HFFc6 (cell line): ENCODE results near the gene ANKH. TPM values are rescaled to one million over a fixed set of nuclear protein-coding genes. Genes with fewer than 3 reads are reported as not detected.

Experiments used
- DNase-seq: peaks from one replicate; pipeline ENCODE4 v3.0.0-alpha.2; 2018
- H3K27ac Mint-ChIP-seq: 2 replicates; pipeline ENCODE4 v1.8.0; 2020; ENCODE audit warnings: mild to moderate bottlenecking, mixed read lengths
- H3K27me3 Mint-ChIP-seq: 2 replicates; pipeline ENCODE4 v1.8.0; 2021; ENCODE audit warnings: mild to moderate bottlenecking, moderate library complexity, mixed read lengths; ENCODE audit not compliant: insufficient read depth
- H3K36me3 Mint-ChIP-seq: 2 replicates; pipeline ENCODE4 v1.8.0; 2021; ENCODE audit warnings: low read depth, mixed read lengths
- H3K4me1 Mint-ChIP-seq: 2 replicates; pipeline ENCODE4 v1.8.0; 2020; ENCODE audit warnings: low read depth, mixed read lengths
- H3K4me3 Mint-ChIP-seq: 2 replicates; pipeline ENCODE4 v1.8.0; 2020; ENCODE audit warnings: mild to moderate bottlenecking, moderate library complexity, mixed read lengths
- H3K9me3 Mint-ChIP-seq: 2 replicates; pipeline ENCODE4 v1.8.0; 2020; ENCODE audit warnings: mild to moderate bottlenecking, mixed read lengths
- CTCF ChIP-seq: fragments of 200-600 bp; sonication (generic); IDR thresholded peaks from 2 replicates; pipeline ENCODE4 v1.5.0; 2021; ENCODE audit warnings: antibody characterized with exemption, mild to moderate bottlenecking
- total RNA-seq, 6 experiments: library from RNA; stranded (reverse); fragmentation: NEBNext Ultra II Directional; extraction: Animal tissue kit (Norgen Biotek cat#: 25700); gene quantifications; 2 replicates in 1 of 6; 3 replicates in 5 of 6; pipeline ENCODE4 v1.2.3, GENCODE V29; 2021

Gene ANKH
- total RNA-seq, 6 experiments from 2014 or later = 32.5 to 35.7 (median 33.0) TPM

- Mint-ChIP-seq H3K9me3 (peaks cover 2% of the 10 kb centered on the region), H3K4me3 (no peak overlapping the region), H3K27ac (no peak overlapping the region), H3K4me1 (peaks cover 16% of the 10 kb centered on the region), H3K27me3 (no peaks in the 10 kb centered on the region), H3K36me3 (peaks cover 30% of the 10 kb centered on the region)
- no peak for TF ChIP-seq CTCF
- DNase-seq = no peak
Measured at GRCh38 chr5:14684757-14685156, 186.8 kb downstream of the ANKH start.

GRCh38 chr5:14683906-14684455 lies 187.6 kb downstream of the ANKH start:
- peaks cover 23% of the 10 kb centered on the region for H3K36me3 Mint-ChIP-seq
- H3K27me3 Mint-ChIP-seq = no peaks in the 10 kb centered on the region
- peaks cover 16% of the 10 kb centered on the region for H3K4me1 Mint-ChIP-seq
- H3K9me3 Mint-ChIP-seq = no peaks in the 10 kb centered on the region
- no peak for DNase-seq
- no peak overlapping the region for H3K4me3 Mint-ChIP-seq
- TF ChIP-seq CTCF = no peak
- H3K27ac Mint-ChIP-seq = no peak overlapping the region

- DNase-seq = no peak
- H3K4me3 Mint-ChIP-seq = no peak overlapping the region
- no peaks in the 10 kb centered on the region for H3K9me3 Mint-ChIP-seq
- TF ChIP-seq CTCF = no peak
- peaks cover 11% of the 10 kb centered on the region for H3K4me1 Mint-ChIP-seq
- no peaks in the 10 kb centered on the region for H3K27me3 Mint-ChIP-seq
- H3K27ac Mint-ChIP-seq = no peak overlapping the region
- peaks cover 22% of the 10 kb centered on the region; the same call in 1 of the 2 replicates for H3K36me3 Mint-ChIP-seq
Measured at GRCh38 chr5:14681236-14681752, 190.3 kb downstream of the ANKH start.

- no peak overlapping the region for H3K4me3 Mint-ChIP-seq
- no peak overlapping the region for H3K27ac Mint-ChIP-seq
- H3K27me3 Mint-ChIP-seq = no peaks in the 10 kb centered on the region; the same call in 1 of the 2 replicates
- peaks cover 17% of the 10 kb centered on the region; the same call in 1 of the 2 replicates for H3K36me3 Mint-ChIP-seq
- H3K9me3 Mint-ChIP-seq = no peaks in the 10 kb centered on the region
- TF ChIP-seq CTCF = no peak
- no peak for DNase-seq
- peaks cover 20% of the 10 kb centered on the region for H3K4me1 Mint-ChIP-seq
Measured at GRCh38 chr5:14679595-14679994, 192.0 kb downstream of the ANKH start.

- peaks cover 25% of the 10 kb centered on the region for H3K4me1 Mint-ChIP-seq
- no peaks in the 10 kb centered on the region; the same call in 1 of the 2 replicates for H3K27me3 Mint-ChIP-seq
- TF ChIP-seq CTCF = no peak
- no peaks in the 10 kb centered on the region for H3K9me3 Mint-ChIP-seq
- no peak overlapping the region for H3K4me3 Mint-ChIP-seq
- no peak for DNase-seq
- no peak overlapping the region for H3K27ac Mint-ChIP-seq
- peaks cover 17% of the 10 kb centered on the region; the same call in 1 of the 2 replicates for H3K36me3 Mint-ChIP-seq
Measured at GRCh38 chr5:14678773-14679334, 192.7 kb downstream of the ANKH start.
